MV-4-11 (cell line): ENCODE data around the gene TRIM47.

Experiments
- DNase-seq: peaks from one replicate; lab custom pipeline; 2025; lab: John Stamatoyannopoulos, UW

TRIM47 gene, protein sequence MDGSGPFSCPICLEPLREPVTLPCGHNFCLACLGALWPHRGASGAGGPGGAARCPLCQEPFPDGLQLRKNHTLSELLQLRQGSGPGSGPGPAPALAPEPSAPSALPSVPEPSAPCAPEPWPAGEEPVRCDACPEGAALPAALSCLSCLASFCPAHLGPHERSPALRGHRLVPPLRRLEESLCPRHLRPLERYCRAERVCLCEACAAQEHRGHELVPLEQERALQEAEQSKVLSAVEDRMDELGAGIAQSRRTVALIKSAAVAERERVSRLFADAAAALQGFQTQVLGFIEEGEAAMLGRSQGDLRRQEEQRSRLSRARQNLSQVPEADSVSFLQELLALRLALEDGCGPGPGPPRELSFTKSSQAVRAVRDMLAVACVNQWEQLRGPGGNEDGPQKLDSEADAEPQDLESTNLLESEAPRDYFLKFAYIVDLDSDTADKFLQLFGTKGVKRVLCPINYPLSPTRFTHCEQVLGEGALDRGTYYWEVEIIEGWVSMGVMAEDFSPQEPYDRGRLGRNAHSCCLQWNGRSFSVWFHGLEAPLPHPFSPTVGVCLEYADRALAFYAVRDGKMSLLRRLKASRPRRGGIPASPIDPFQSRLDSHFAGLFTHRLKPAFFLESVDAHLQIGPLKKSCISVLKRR

GRCh38 chr17:75878174-75878998 is at the start of gene TRIM47:
Gene TRIM47, minus strand, starts transcription at chr17:75878581. Its CDS starts 33 bp downstream, at chr17:75878548.
- no peak for DNase-seq

GRCh38 chr17:75927286-75927922 is 49.0 kb upstream of the TRIM47 start:
- DNase-seq, result no peak

GRCh38 chr17:75926456-75926855 is 48.1 kb upstream of the TRIM47 start:
- no peak for DNase-seq

GRCh38 chr17:75925912-75926311 is 47.5 kb upstream of the TRIM47 start:
- no peak for DNase-seq

DNA sequence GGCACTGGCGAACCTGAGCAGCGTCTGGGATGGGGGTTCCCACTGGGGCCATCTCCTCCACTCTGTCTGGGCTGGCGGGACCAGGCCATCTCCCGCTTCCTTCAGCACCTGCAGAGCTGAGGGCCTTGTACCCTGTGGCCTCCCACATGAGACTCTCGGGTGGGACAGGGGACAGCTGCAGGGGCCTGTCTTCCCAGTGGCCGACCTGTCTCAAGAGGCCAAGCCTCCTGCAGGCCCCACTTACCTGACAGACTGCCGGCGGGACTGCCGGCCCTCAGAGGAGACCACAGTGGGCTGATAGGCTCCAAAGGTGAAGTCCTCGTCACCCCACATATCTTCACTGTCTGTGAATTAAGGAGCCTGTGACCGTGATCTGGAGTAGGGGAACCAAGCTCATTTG is 46.7 kb upstream of the TRIM47 start:
- DNase-seq, result no peak

DNA sequence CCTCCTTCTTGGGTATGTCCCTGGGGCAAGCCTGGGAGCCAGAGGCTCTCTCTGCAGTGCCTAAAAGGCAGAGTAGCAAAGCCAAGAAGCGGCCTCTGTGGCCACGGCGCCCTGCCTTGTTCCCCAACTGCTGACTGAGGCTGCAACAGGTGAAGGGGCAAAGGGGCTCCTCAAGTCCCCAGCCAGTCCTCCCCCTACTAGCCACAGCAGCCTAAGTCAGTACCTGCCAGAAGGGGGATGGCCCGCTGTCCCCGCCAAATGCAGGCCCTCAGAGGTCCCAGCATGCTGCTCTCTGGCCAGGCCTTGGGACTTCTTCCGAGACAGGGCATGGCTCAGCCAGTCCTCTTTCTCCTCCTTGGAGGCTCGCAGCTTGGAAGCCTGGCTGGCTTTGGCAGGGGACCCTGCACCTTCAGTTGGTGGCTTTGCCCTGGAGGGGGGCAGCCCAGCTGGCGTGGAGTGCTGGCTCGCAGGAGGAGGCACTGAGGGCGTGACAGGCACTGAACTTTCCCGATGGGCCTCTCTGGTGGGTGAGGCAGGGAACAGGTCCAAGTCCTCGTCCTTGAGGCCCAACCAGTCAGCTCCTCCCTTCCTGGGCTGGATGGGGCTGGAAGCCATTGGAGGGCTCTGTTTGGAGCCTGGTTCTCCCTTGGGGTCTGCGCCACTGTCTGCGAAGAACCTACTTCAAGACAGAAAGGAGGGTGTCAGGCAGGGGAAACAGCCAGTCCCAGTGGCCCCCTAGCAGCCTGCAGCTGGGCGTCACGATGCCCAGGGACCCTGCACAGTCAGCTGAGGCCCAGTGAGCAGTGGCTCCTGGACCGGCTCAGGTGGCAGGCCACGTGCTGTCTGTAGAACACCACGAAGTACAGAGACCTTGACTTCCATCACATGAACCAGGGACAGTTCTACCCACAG is 44.8 kb upstream of the TRIM47 start:
- no peak for DNase-seq

DNA sequence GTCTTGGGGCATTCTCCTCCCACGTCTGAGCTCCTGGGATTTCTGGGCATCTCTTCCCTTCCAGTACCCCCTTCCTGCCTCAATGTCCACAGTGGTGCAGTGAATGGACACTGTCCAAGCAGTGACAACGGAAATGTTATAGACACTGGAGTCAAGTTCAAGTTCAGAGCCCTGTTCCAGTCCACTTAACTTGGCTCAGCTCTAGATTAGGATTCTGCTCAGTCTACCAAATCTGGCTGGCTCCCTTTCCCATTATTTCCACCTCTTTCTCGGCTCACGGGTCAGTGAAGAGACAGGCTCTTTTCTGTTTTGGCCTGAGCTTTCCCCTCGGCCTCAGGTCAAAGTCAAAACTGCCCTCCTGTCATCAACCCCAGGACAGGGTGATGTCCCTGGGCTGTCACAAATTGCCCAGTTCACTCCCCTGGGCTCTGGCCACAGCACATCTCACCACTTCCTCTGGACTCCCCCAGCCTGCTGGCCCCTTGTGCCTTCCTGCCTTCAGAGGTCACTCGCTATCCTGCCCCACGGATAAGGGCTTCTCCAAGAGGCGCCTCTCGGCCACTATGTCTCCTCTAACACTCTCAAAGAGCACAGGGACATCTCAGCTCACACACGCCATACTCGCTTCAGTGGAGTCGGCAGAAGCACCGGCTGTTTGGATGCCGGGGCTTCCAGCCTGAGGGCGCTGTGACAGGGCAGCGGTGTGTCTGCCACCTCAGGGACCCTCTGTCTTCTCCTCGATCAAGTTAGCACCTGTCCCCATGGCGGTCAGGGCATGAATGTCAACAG is 44.0 kb upstream of the TRIM47 start:
- DNase-seq, result no peak

GRCh38 chr17:75921596-75921995 is 43.2 kb upstream of the TRIM47 start:
- no peak for DNase-seq

DNA sequence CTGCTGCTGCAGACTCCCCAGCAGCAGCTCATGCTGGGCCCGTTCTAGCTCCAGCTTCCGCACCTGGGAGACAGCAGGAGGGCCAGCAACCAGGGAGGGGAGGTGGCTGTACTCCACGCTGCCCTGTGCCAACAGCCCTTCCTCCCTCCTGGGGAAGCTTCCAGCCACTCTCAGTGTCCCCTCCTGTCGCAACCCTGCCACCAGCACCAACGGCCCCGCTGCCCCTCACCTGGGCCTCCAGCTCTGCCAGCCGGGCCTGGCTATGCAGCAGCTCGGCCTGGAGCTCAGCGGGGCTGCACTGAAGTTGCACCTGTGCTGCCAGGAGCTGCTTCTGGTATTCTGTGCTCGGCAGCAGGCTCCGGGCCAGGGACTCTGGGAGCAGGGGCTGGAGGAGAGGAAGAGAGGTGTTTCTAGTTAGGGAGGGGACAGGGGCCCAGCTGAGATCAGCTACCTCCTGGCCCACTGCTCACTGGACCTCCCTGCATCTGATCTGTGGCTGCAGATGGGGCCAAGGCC is 41.7 kb upstream of the TRIM47 start:
- no peak for DNase-seq

DNA sequence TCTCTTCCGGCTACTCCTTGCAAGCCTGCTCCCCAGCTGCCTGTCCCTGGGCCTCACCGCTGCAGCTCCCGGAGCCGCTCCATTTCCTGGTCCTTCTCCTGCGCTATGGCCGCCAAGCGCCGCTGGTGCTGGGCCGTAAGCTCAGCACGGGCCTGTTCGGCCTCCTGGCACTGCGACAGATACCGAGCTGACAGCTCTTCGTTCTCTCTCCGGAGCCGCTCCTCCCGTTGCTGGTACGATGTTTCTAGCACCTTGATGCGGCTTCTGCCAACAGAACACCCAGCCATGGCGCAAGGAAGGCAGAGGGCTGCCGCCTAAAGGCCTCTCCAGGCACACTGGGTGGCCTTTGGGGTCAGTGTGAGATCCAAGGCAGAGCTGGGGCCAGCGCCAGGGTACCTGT is 41.2 kb upstream of the TRIM47 start:
- no peak for DNase-seq

GRCh38 chr17:75917917-75918445 is 39.6 kb upstream of the TRIM47 start:
- DNase-seq, result no peak

DNA sequence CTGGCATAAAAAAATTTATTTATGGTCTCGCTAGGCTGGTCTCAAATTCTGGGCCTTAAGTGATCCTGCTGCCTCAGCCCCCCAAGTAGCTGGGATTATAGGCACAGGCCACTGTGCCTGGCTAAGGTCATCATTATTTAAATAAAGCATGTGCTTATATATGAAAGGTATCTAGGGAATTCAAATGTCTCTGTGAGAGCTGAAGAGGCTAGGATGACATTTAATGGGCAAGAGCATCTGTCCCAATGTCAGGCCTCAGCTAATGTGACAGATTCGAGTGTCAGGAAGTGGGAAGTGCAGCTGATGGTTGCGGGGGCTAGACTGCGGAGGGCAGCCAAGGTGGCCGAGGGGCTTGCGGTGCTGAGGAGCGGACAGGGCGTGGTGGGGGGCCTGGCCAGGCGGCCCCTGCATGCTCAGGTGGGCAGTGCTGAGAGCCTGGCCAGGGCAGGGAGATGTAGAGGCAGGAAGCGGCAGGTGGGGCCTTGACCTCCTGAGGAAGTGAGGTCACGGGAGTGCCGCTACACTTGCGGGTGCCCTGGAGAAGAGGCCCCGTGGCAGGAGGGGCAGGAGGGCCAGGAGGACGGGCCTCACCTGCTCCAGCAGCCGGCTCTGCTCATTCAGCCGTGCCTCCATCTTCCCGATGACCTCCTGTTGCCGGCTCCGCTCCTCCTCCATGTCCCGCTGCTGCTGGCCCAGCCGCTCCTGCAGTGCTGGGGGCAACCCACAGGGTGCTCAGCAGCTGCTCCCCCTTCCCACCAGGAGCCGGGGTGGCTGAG is 38.9 kb upstream of the TRIM47 start:
- no peak for DNase-seq

GRCh38 chr17:75915268-75915667 is 36.9 kb upstream of the TRIM47 start:
- no peak for DNase-seq

- DNase-seq, result no peak
These were observed 36.4 kb upstream of the TRIM47 start for GRCh38 chr17:75914643-75915267.

- no peak for DNase-seq
These were observed 35.3 kb upstream of the TRIM47 start for GRCh38 chr17:75913537-75914210.

DNA sequence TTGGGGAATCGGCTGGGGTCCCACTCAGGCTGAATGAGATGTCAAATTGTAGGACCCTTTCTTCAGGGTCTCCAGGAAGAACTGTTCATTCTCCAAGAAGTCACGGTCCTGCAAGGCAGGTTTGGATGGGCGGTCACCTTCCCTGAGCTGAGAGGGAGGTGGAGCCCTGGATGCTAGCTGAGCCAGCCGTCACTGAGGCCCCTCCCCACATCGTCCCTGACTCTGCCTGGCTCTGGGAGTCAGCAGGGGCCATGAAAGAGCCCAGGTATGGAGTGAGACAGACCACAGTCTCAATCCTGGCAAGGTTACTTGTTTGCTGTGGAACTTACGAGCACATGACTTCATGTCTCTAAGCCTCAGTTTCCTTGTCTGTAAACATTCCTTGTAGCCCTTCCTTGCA is 32.3 kb upstream of the TRIM47 start:
- no peak for DNase-seq

- DNase-seq, result no peak
These were observed 31.5 kb upstream of the TRIM47 start for GRCh38 chr17:75909812-75910274.
